ENCODE data around the gene NAE1.
"Not testable (repeated sequence)": the region's sequence is repeated elsewhere in the genome, so short reads cannot be mapped to it uniquely, and the experiment has no call there.

Gene NAE1

DNA sequence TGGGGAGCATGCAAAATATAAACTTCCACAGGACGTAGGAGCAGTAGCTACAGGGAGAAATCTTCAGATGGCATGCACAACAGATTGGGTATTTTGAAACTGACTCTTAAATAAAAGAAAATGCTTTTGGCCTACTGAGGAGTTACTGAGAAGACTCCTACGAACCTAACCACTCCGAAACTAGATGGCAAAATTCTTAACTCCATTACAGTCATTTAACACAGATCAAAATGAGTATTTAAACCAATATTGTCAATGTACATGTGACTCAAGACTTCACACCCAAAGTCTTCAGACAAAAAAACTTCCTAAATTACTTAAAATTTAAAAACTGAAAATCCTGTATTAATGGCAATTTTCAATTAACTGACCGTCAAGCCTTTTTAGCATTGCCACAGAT lies 21.0 kb downstream of the NAE1 start:
- no peak for DNase-seq (ENCODE audit: low read depth in 1 of 2, low spot score in 1 of 2)

GRCh38 chr16:66802159-66802558 lies 28.6 kb downstream of the NAE1 start:
- DNase-seq (ENCODE audit: low read depth in 1 of 2, low spot score in 1 of 2): no peak

GRCh38 chr16:66801320-66802105 lies 29.3 kb downstream of the NAE1 start, which contains the start of gene TERB1:
Gene TERB1 (minus strand): TSS chr16:66801584. CDS start chr16:66796798, 4,786 bp downstream.
- DNase-seq (ENCODE audit: low read depth in 1 of 2, low spot score in 1 of 2): no peak

DNA sequence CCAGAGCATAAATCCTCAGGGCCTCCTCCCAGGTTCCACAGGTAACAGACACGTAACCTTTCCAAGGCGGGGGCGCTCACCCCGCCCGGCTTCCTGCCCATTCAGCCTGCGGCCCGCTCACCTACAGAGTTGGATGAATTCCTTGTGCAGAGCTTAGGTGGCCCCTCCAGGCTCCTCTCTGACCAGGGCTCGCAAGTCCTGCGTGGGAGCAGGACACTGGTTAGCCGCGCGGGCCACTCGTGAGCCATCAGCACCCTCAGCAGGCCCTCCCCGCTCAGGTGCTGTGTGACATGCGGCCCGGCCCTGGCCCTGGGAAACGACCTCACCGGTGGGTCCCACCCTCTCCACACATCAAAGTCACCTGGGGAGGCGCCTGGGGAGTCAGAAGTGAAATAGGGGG lies 29.9 kb downstream of the NAE1 start:
- DNase-seq (ENCODE audit: low read depth in 1 of 2, low spot score in 1 of 2): no peak

DNA sequence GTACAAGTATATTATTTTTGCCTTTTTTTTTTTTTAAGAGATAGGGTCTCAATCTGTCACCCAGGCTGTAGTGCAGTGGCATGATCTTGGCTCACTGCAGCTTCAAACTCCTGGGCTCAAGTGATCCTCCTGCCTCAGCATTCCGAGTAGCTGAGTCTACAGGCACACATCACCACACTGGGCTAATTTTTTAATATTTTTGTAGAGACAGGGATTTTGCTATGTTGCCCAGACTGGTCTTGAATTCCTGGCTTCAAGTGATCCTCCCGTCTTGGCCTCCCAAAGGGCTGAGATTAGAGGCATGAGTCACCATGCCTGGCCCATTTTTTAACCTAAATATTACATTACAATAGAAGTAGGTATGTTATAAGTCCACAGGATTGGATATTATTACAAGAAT lies 32.6 kb downstream of the NAE1 start:
- DNase-seq (ENCODE audit: low read depth in 1 of 2, low spot score in 1 of 2): no peak

GRCh38 chr16:66793984-66794383 lies 36.8 kb downstream of the NAE1 start:
- DNase-seq (ENCODE audit: low read depth in 1 of 2, low spot score in 1 of 2): not testable (repeated sequence)

- DNase-seq (ENCODE audit: low read depth in 1 of 2, low spot score in 1 of 2): no peak
Observed at GRCh38 chr16:66790130-66790733, 40.5 kb downstream of the NAE1 start.

- DNase-seq (ENCODE audit: low read depth in 1 of 2, low spot score in 1 of 2): no peak
Observed at GRCh38 chr16:66787427-66787826, 43.3 kb downstream of the NAE1 start.

DNA sequence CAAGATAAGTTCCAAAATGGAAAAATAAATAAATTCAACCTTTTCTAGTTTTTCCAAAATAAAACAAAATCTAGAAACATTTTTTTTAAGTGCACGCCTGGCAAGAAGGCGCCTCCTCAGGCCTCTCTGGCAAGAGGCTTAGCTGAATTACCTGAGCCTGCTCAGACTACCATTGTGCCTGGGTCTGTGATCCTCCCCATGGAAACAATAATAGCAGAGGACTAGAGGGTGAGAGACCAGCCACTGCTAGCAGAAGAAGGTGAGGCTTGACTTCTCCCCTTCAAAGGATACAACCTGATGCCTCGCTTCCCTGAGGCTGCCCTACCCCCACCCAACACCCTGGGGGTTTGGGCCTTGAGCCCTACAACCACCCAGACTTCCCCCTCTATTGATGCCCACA lies 44.2 kb downstream of the NAE1 start:
- DNase-seq (ENCODE audit: low read depth in 1 of 2, low spot score in 1 of 2): no peak

- no peak for DNase-seq (ENCODE audit: low read depth in 1 of 2, low spot score in 1 of 2)
Observed at GRCh38 chr16:66776457-66776856, 54.3 kb downstream of the NAE1 start.

- no peak for DNase-seq (ENCODE audit: low read depth in 1 of 2, low spot score in 1 of 2)
Observed at GRCh38 chr16:66774981-66775380, 55.8 kb downstream of the NAE1 start.

GRCh38 chr16:66758086-66758485 lies 72.7 kb downstream of the NAE1 start:
- no peak for DNase-seq (ENCODE audit: low read depth in 1 of 2, low spot score in 1 of 2)

DNA sequence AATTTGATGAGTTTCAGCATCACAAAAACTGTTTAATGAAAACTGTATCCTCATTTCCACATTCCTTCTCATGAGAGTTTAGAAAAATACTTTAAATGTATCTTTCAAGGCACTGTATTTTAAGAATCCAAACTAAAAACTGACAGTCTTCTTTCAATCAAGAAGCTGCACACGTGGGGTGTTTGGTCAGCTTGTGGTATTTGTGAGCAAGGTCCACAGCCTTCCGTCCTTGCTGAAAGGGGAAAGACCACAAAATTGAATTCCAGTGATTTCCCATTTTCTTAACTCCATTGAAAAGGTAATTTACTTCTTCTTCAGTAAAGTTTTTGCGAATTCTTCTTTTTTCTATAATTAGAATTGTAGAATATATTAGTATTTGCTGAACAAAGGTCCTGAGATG lies 76.0 kb downstream of the NAE1 start:
- no peak for DNase-seq (ENCODE audit: low read depth in 1 of 2, low spot score in 1 of 2)

- no peak for DNase-seq (ENCODE audit: low read depth in 1 of 2, low spot score in 1 of 2)
Observed at GRCh38 chr16:66754211-66754610, 76.6 kb downstream of the NAE1 start.

GRCh38 chr16:66752958-66753357 lies 77.8 kb downstream of the NAE1 start:
- no peak for DNase-seq (ENCODE audit: low read depth in 1 of 2, low spot score in 1 of 2)

Data from activated T-helper 1 cell treated with anti-CD3 and anti-CD28 coated beads, Interleukin-2, amount 50 U/mL, for 16 hours (primary cell).